GM18951 (cell line): ENCODE data around the gene FAM222A.
"Not testable (repeated sequence)": the region's sequence is repeated elsewhere in the genome, so short reads cannot be mapped to it uniquely, and the experiment has no call there.

Experiments used
- POLR2A ChIP-seq: IDR thresholded peaks from 4 replicates; pipeline ENCODE4 v1.6.1; 2011; ENCODE audit warnings: mild to moderate bottlenecking; ENCODE audit not compliant: insufficient read length, insufficient read depth; ENCODE audit errors: extremely low read depth
- in situ Hi-C: fragments of 300-500 bp; cut with MboI; formaldehyde crosslinking; loops from one replicate; pipeline ENCODE4 v1.12.0; 2022; ENCODE audit warnings: low sequenced_read_pairs, mixed read lengths, inconsistent platforms; ENCODE audit not compliant: unreplicated experiment

Gene FAM222A

DNA sequence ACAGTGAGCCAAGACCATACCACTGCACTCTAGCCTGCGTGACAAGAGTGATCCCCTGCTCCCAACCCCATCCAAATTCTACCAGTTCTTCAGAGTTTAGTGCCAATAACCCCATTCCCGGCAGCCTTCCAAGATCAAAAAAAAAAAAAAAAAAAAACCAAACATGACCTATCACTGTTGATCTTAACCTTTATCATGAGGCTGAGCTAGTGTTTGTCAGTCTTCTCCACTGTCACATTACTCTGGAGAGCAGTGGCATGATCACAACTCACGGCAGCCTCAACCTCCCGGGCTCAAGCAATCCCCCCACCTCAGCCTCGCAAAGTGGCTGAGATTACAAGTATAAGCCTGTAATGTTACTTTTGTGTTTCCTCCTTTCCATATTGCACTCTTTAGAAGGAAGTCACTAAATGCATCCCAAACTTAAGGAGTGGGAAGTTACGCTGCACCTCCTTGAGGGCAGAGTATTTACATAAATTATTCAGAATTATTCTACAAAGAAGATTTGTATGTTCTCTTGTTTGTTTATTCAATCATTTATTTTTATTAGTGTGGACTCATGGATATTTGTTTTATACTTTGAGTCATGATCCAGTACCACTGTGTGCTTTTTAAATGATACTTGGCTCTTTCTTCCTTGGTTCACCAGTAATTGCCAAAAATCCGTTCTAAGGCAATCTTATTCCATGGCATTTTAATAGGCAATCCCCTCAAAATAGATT is 31.5 kb upstream of the FAM222A start:
- in situ Hi-C loops = no loop called here

GRCh38 chr12:109682708-109683060 is 30.9 kb upstream of the FAM222A start:
- no peak for TF ChIP-seq POLR2A
- in situ Hi-C loops = no loop called here

More for the DNA sequence above, 31.5 kb upstream of the FAM222A start:
- no peak for TF ChIP-seq POLR2A

- no peak for TF ChIP-seq POLR2A
- in situ Hi-C loops = no loop called here
Measured at GRCh38 chr12:109683316-109683715, 30.3 kb upstream of the FAM222A start.

GRCh38 chr12:109685574-109686447 is 27.8 kb upstream of the FAM222A start:
- TF ChIP-seq POLR2A = no peak
- in situ Hi-C loops = no loop called here

DNA sequence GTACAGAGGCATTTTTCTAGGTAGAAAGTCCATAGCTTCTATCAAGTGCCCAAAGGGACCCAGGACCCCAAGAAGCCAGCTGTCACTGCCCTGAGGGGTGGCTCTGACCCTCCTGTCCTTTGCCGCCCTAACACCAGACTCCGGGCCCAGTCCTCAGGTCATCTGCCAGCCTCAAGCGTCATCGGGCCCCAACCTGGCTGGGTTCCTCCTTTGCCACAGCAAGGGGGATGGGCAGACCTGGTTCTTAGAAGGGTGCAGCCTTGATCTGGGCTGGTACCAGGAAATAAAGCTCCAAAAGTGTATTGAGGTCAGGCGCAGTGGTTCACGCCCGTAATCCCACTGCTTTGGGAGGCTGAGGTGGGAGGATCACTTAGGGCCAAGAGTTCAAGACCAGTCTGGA is 27.1 kb upstream of the FAM222A start:
- no peak for TF ChIP-seq POLR2A
- in situ Hi-C loops = no loop called here

- in situ Hi-C loops = no loop called here
- no peak for TF ChIP-seq POLR2A
Measured at GRCh38 chr12:109687250-109687649, 26.4 kb upstream of the FAM222A start.

- in situ Hi-C loops = no loop called here
- TF ChIP-seq POLR2A = no peak
Measured at GRCh38 chr12:109689426-109689825, 24.2 kb upstream of the FAM222A start.

DNA sequence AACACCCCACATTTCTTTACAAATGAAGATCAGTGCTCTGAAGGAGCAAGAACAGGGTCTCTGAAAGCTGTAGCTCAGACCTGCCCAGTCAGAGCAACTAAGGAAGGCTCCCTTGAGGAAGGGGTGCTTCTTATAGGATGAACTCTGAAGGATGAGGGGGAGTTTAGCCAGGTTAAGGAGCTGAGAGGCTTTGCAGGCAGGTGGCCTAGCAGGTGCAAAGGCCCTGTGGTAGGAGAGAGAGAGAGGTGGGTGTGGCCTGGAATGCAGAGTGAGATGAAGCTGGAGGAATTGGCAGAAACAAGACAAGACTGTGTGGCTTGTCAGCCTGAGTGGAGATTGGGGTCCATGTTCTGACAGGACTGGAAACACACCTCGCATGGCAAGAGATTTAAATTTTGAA is 20.5 kb upstream of the FAM222A start:
- TF ChIP-seq POLR2A = no peak
- in situ Hi-C loops = no loop called here

DNA sequence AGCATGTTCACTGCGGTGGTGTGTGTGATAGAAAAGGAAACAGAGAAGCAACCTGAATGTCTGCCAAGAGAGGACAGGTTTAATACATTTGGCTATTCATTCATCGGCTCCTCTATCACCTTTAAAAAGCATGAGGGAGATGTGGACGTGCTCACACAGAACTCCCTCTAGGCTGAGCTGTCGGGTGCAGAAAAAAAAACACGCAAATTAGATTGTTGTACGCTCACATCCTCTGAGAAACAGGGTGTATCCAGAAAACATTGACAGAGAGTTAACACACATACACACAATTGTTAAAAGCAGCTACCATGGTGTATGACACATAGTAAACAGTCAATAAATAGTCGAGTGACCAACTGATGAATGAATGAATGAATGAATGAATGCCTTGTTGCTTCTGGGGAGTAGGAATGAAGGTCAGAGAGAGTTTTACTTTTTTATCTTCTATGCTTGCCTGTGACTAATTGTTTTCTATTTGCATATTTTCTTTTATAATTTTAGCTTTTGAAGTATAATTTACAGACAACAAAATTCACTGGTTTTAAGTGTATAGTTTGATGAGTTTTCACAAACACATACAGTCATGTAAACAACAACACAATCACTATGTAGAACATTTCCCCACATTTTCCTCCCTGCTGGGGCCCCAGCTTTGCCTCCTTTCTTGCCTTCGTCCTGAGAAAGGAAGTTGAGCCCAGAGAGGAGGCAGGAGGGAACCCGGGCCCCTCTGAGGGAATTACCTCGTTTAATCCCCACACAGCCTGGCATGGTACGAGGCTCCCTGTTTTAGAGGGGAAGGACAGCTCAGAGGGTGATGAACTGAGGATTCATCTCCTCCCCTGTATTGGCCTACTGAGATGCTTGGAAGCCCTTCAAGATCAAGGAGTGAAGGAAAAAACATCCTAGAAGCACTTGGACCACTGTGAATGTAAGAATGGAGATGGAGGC is 19.7 kb upstream of the FAM222A start:
- in situ Hi-C loops = no loop called here
- no peak for TF ChIP-seq POLR2A

- in situ Hi-C loops = not testable (repeated sequence)
Measured at GRCh38 chr12:109694629-109695028, 19.0 kb upstream of the FAM222A start.

GRCh38 chr12:109695416-109695815 is 18.2 kb upstream of the FAM222A start:
- in situ Hi-C loops = no loop called here

DNA sequence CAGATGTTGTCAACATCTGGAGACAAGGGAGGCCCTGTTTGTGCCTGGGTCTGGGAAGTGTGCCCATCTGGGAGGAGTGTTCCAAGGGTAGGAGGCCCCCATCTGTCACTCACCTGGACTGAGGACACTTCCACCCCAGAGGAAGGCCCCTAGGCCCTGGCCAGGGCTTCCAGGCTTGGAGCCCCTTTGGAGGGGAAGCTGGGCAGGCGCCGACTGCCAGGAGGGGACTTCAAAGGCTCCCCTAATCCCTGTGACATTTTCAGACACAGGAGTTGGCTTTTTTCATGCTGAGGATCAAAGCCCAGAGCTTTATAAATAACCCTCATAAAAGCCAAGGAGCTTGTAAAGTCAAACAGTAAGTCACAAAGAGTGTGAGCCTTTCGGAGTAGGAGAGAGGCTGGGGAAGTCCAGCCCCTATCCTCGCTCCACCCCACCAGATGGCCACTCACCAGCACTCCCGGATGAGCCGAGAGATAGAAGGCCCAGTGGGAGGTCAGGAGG is 17.6 kb upstream of the FAM222A start:
- in situ Hi-C loops = no loop called here
- no peak for TF ChIP-seq POLR2A

More at GRCh38 chr12:109695416-109695815, 18.2 kb upstream of the FAM222A start:
- no peak for TF ChIP-seq POLR2A
